Mesenchymal stem cell (in vitro differentiated cells and primary cell): ENCODE measurements around the gene ELFN2.
A peak's percentile ranks its signal among the peaks of the same experiment; 100 is the strongest.

Experiments
- DNase-seq: peaks from one replicate; pipeline ENCODE4 v3.0.0-alpha.2; 2013
- H2AFZ ChIP-seq: one replicate; pipeline ENCODE4 v1.6.1; 2013; ENCODE audit warnings: low read depth, mild to moderate bottlenecking, control low read depth, inconsistent platforms, low read length, moderate library complexity
- H2AK5ac ChIP-seq: 2 replicates; pipeline ENCODE4 v1.6.1; 2013; ENCODE audit warnings: low read length, moderate library complexity, mild to moderate bottlenecking, inconsistent platforms; ENCODE audit not compliant: severe bottlenecking
- H2BK120ac ChIP-seq: one replicate; pipeline ENCODE4 v1.6.1; 2013; ENCODE audit warnings: low read depth, mild to moderate bottlenecking, inconsistent platforms, low read length, moderate library complexity
- H2BK12ac ChIP-seq, 2 experiments: one replicate each; pipeline ENCODE4 v1.6.1; 2013; ENCODE audit warnings: inconsistent platforms in 2 of 2, low read length in 2 of 2, mild to moderate bottlenecking in 2 of 2, moderate library complexity in 2 of 2, control low read depth in 1 of 2
- H2BK15ac ChIP-seq: one replicate; pipeline ENCODE4 v1.6.1; 2013; ENCODE audit warnings: mild to moderate bottlenecking, low read depth, inconsistent platforms; ENCODE audit not compliant: poor library complexity, severe bottlenecking
- H2BK5ac ChIP-seq: 2 replicates; pipeline ENCODE4 v1.6.1; 2013; ENCODE audit warnings: low read depth, mild to moderate bottlenecking, low read length, control low read depth, inconsistent platforms; ENCODE audit not compliant: poor library complexity, severe bottlenecking
- H3K14ac ChIP-seq, 2 experiments: one replicate each; pipeline ENCODE4 v1.6.1; 2013; ENCODE audit warnings: inconsistent platforms in 2 of 2, low read length in 2 of 2, control low read depth in 1 of 2, mild to moderate bottlenecking in 1 of 2, moderate library complexity in 1 of 2
- H3K18ac ChIP-seq, 2 experiments: one replicate each; pipeline ENCODE4 v1.6.1; 2013; ENCODE audit warnings: inconsistent platforms in 2 of 2, low read length in 2 of 2, control low read depth in 1 of 2, low read depth in 1 of 2, mild to moderate bottlenecking in 1 of 2
- H3K23ac ChIP-seq, 2 experiments: one replicate each; pipeline ENCODE4 v1.6.1; 2013; ENCODE audit warnings: inconsistent platforms in 2 of 2, low read length in 2 of 2, mild to moderate bottlenecking in 2 of 2, moderate library complexity in 2 of 2, control low read depth in 1 of 2
- H3K27ac ChIP-seq: 2 replicates; pipeline ENCODE4 v1.5.1; 2013; ENCODE audit warnings: mild to moderate bottlenecking, moderate library complexity, low read length, control low read depth, inconsistent platforms; ENCODE audit not compliant: poor library complexity, severe bottlenecking
- H3K27me3 ChIP-seq, 2 experiments: 2 replicates each; pipeline versions ENCODE4 v1.6.1 to v1.7.0; 2013; ENCODE audit warnings: low read length in 2 of 2, mild to moderate bottlenecking in 2 of 2, moderate library complexity in 2 of 2, control low read depth in 1 of 2, inconsistent platforms in 1 of 2; ENCODE audit not compliant: control insufficient read depth in 1 of 2, insufficient read depth in 1 of 2
- H3K36me3 ChIP-seq, 2 experiments: 2 replicates each; pipeline versions ENCODE4 v1.6.1 to v1.7.0; 2013; ENCODE audit warnings: low read length in 2 of 2, control low read depth in 1 of 2, inconsistent platforms in 1 of 2, low read depth in 1 of 2, mild to moderate bottlenecking in 1 of 2; ENCODE audit not compliant: insufficient read depth in 2 of 2, control insufficient read depth in 1 of 2
- H3K4ac ChIP-seq, 2 experiments: one replicate each; pipeline ENCODE4 v1.6.1; 2013; ENCODE audit warnings: inconsistent platforms in 2 of 2, low read length in 2 of 2, mild to moderate bottlenecking in 2 of 2, moderate library complexity in 2 of 2, control low read depth in 1 of 2, low read depth in 1 of 2
- H3K4me1 ChIP-seq: 2 replicates; pipeline ENCODE4 v1.6.1; 2013; ENCODE audit warnings: low read depth, low read length, control low read depth; ENCODE audit not compliant: control insufficient read depth, insufficient read depth
- H3K4me2 ChIP-seq: 2 replicates; pipeline ENCODE4 v1.6.1; 2013; ENCODE audit warnings: low read length, mild to moderate bottlenecking, inconsistent platforms; ENCODE audit not compliant: poor library complexity, severe bottlenecking
- H3K4me3 ChIP-seq, 2 experiments: 2 replicates each; pipeline versions ENCODE4 v1.5.1 to v1.7.0; 2013; ENCODE audit warnings: low read length in 2 of 2, mild to moderate bottlenecking in 2 of 2, control low read depth in 1 of 2, low read depth in 1 of 2; ENCODE audit not compliant: insufficient read depth in 1 of 2
- H3K79me1 ChIP-seq: replicated peaks from 2 replicates; pipeline ENCODE4 v1.6.1; 2013; ENCODE audit warnings: mild to moderate bottlenecking, control low read depth, low read length, inconsistent platforms; ENCODE audit not compliant: poor library complexity, severe bottlenecking
- H3K9ac ChIP-seq: 2 replicates; pipeline ENCODE4 v1.7.0; 2013; ENCODE audit warnings: mild to moderate bottlenecking, low read length, moderate library complexity
- H3K9me3 ChIP-seq: 2 replicates; pipeline ENCODE4 v1.7.0; 2013; ENCODE audit warnings: mild to moderate bottlenecking, low read length; ENCODE audit not compliant: control insufficient read depth
- H4K8ac ChIP-seq: one replicate; pipeline ENCODE4 v1.6.1; 2013; ENCODE audit warnings: inconsistent platforms, mild to moderate bottlenecking, low read length, moderate library complexity
- H4K91ac ChIP-seq: one replicate; pipeline ENCODE4 v1.6.1; 2013; ENCODE audit warnings: mild to moderate bottlenecking, low read length, inconsistent platforms
- WGBS: methylation state at CpG from one replicate; pipeline ENCODE4 v1.1.7; 2013; ENCODE audit warnings: mixed read lengths; 5-methylcytosine and 5-hydroxymethylcytosine counted together

Gene ELFN2

GRCh38 chr22:37419969-37420685 lies 7.2 kb downstream of the ELFN2 start:
- Histone ChIP-seq H3K4me3 (peak overlapping the region; percentile 55 to 64), H2AK5ac (no peak overlapping the region), H3K18ac (peak overlapping the region in 1 of 2 experiments; percentile 40), H3K9ac (peak overlapping the region; percentile 32), H3K27ac (peak overlapping the region; percentile 31), H3K4me2 (peak overlapping the region; percentile 61), H3K36me3 (peaks cover 0 to 37% of the 10 kb centered on the region in 2 experiments), H4K91ac (peak overlapping the region; percentile 58), H2BK12ac (no peak overlapping the region), H2BK120ac (no peak overlapping the region), H3K79me1 (peaks cover 20% of the 10 kb centered on the region), H2AFZ (peak overlapping the region; percentile 10), H4K8ac (peak overlapping the region; percentile 27), H3K14ac (peak overlapping the region in 1 of 2 experiments; percentile 50), H2BK5ac (no peak overlapping the region), H3K27me3 (peaks cover 0 to 85% of the 10 kb centered on the region in 2 experiments), H2BK15ac (no peak overlapping the region), H3K4ac (peak overlapping the region in 1 of 2 experiments; percentile 30), H3K4me1 (peaks cover 68% of the 10 kb centered on the region), H3K9me3 (no peaks in the 10 kb centered on the region), H3K23ac (no peak overlapping the region)
- WGBS, result 5% methylated on average over 39 of the region's 70 CpGs
- peak; percentile 44 for DNase-seq

- peak overlapping the region; percentile 33 to 55 for H3K4me3 ChIP-seq
- H3K4ac ChIP-seq, result no peak overlapping the region
- peaks cover 0 to 85% of the 10 kb centered on the region in 2 experiments for H3K27me3 ChIP-seq
- peaks cover 64% of the 10 kb centered on the region for H3K4me1 ChIP-seq
- H3K79me1 ChIP-seq, result peaks cover 26% of the 10 kb centered on the region
- DNase-seq, result no peak
- H2BK120ac ChIP-seq, result no peak overlapping the region
- peak overlapping the region in 1 of 2 experiments; percentile 78 for H3K14ac ChIP-seq
- H3K9me3 ChIP-seq, result no peaks in the 10 kb centered on the region
- H2BK5ac ChIP-seq, result no peak overlapping the region
- H3K36me3 ChIP-seq, result peaks cover 0 to 43% of the 10 kb centered on the region in 2 experiments
- no peak overlapping the region for H4K91ac ChIP-seq
- no peak overlapping the region for H2AK5ac ChIP-seq
- H2BK12ac ChIP-seq, result peak overlapping the region in 1 of 2 experiments; percentile 21
- WGBS, result 28% methylated on average over 41 of the region's 43 CpGs
- H2AFZ ChIP-seq, result no peak overlapping the region
- peak overlapping the region; percentile 61 for H3K4me2 ChIP-seq
- H3K27ac ChIP-seq, result no peak overlapping the region
- H3K18ac ChIP-seq, result peak overlapping the region in 1 of 2 experiments; percentile 61
- H3K9ac ChIP-seq, result no peak overlapping the region
- no peak overlapping the region for H2BK15ac ChIP-seq
- no peak overlapping the region for H4K8ac ChIP-seq
- H3K23ac ChIP-seq, result peak overlapping the region in 1 of 2 experiments; percentile 75
Observed at GRCh38 chr22:37419370-37419968, 7.8 kb downstream of the ELFN2 start.

- no peak overlapping the region for H2AK5ac ChIP-seq
- H3K4me3 ChIP-seq, result no peak overlapping the region
- no peak overlapping the region for H3K18ac ChIP-seq
- peak overlapping the region in 1 of 2 experiments; percentile 14 for H3K14ac ChIP-seq
- no peak overlapping the region for H3K9ac ChIP-seq
- H3K4ac ChIP-seq, result no peak overlapping the region
- H4K91ac ChIP-seq, result no peak overlapping the region
- H3K27me3 ChIP-seq, result peaks cover 0 to 85% of the 10 kb centered on the region in 2 experiments
- no peak for DNase-seq
- H3K4me1 ChIP-seq, result peaks cover 58% of the 10 kb centered on the region
- H3K36me3 ChIP-seq, result peaks cover 0 to 47% of the 10 kb centered on the region in 2 experiments
- no peaks in the 10 kb centered on the region for H3K9me3 ChIP-seq
- no peak overlapping the region for H3K23ac ChIP-seq
- no peak overlapping the region for H3K27ac ChIP-seq
- H3K79me1 ChIP-seq, result peaks cover 29% of the 10 kb centered on the region
- no peak overlapping the region for H2BK15ac ChIP-seq
- WGBS, result 73% methylated on average over 28 of the region's 28 CpGs
- no peak overlapping the region for H4K8ac ChIP-seq
- no peak overlapping the region for H2BK120ac ChIP-seq
- no peak overlapping the region for H2BK5ac ChIP-seq
- no peak overlapping the region for H2BK12ac ChIP-seq
- H3K4me2 ChIP-seq, result no peak overlapping the region
- H2AFZ ChIP-seq, result no peak overlapping the region
Observed at GRCh38 chr22:37418627-37419369, 8.5 kb downstream of the ELFN2 start.
